ENCODE results near the gene ST3GAL4. TPM values are rescaled to one million over a fixed set of nuclear protein-coding genes. Genes with fewer than 3 reads are reported as not detected.

The ST3GAL4 gene
- total RNA-seq, 4 donors from 2014 or later, result 3.4 to 12.4 (median 9.6) TPM

DNA sequence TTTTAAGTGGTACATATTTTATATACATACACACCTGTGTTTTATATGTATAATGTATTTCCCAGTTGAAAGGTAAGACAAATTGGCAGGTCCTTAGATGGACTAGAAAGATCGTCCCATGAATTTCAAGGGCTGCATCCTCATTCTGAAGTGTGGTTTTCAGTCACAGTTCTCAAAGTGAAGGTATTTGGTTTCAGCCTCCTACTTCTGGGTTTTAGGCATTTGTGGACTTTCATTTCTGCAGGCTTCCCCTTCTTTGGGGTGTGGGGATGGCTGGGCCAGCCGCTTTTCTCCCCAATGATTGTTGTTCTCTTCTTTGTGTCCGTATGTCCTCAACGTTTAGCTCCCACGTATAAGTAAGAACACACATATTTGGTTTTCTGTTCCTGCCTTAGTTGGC lies 41.7 kb upstream of the ST3GAL4 start:
- Histone ChIP-seq H3K27me3 (no peaks in the 10 kb centered on the region), H3K27ac (no peak overlapping the region), H3K36me3 (peaks cover 0 to 7% of the 10 kb centered on the region in 2 donors), H3K4me3 (no peak overlapping the region), H3K9me3 (no peaks in the 10 kb centered on the region), H3K4me1 (peaks cover 24 to 26% of the 10 kb centered on the region in 2 donors)
- ATAC-seq (no peak), DNase-seq (no peak)
- intact Hi-C loops (cut with DNase I; ENCODE audit: low total_unique reads), result loop anchor here (10.0 kb wide), 1 partner anchor 681 kb away; no protein-coding TSS in a partner anchor
- no peak for TF ChIP-seq POLR2A (IDR thresholded peaks at IDR 0.05)
- in situ Hi-C loops (cut with MboI; ENCODE audit: low sequenced_read_pairs in 4 of 4), result loop anchor here (10.0 to 25.0 kb wide), 3 partner anchors 161 to 173 kb away; no protein-coding TSS in a partner anchor

DNA sequence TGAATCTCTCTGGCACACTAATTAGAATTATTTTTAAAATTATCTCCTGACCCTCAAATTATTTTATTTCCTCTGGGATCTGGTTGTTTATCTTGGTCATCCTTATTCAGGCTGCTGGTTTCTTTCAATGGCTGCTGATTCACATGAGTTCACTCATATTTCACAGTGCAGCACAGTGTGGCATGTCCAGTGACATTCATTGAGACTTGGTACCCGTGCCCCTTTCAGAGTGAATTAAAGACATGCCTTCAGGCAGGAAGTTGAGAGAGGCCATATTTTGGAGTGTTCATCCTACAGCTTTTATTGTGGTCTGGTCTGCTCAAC lies 38.1 kb upstream of the ST3GAL4 start:
- intact Hi-C loops (cut with DNase I; ENCODE audit: low total_unique reads) (loop anchor here (10.0 kb wide), 1 partner anchor 677 kb away; no protein-coding TSS in a partner anchor), in situ Hi-C loops (cut with MboI; ENCODE audit: low sequenced_read_pairs in 4 of 4) (loop anchor here (10.0 to 25.0 kb wide), 3 partner anchors 157 to 170 kb away; no protein-coding TSS in a partner anchor)
- H3K4me1 ChIP-seq, result peaks cover 26 to 28% of the 10 kb centered on the region in 2 donors
- no peak overlapping the region for H3K4me3 ChIP-seq
- TF ChIP-seq POLR2A (IDR thresholded peaks at IDR 0.05), result no peak
- TF ChIP-seq, protein P1, sequence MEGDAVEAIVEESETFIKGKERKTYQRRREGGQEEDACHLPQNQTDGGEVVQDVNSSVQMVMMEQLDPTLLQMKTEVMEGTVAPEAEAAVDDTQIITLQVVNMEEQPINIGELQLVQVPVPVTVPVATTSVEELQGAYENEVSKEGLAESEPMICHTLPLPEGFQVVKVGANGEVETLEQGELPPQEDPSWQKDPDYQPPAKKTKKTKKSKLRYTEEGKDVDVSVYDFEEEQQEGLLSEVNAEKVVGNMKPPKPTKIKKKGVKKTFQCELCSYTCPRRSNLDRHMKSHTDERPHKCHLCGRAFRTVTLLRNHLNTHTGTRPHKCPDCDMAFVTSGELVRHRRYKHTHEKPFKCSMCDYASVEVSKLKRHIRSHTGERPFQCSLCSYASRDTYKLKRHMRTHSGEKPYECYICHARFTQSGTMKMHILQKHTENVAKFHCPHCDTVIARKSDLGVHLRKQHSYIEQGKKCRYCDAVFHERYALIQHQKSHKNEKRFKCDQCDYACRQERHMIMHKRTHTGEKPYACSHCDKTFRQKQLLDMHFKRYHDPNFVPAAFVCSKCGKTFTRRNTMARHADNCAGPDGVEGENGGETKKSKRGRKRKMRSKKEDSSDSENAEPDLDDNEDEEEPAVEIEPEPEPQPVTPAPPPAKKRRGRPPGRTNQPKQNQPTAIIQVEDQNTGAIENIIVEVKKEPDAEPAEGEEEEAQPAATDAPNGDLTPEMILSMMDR (IDR thresholded peaks at IDR 0.05 in 4 of 5, conservative IDR thresholded peaks at IDR 0.05 in 1 of 5), result no peak
- no peak for DNase-seq
- peaks cover 0 to 7% of the 10 kb centered on the region in 2 donors for H3K36me3 ChIP-seq
- H3K27me3 ChIP-seq, result no peaks in the 10 kb centered on the region
- ATAC-seq, result no peak
- H3K9me3 ChIP-seq, result no peaks in the 10 kb centered on the region
- H3K27ac ChIP-seq, result peak overlapping the region; percentile 70 to 84 (median 82)

DNA sequence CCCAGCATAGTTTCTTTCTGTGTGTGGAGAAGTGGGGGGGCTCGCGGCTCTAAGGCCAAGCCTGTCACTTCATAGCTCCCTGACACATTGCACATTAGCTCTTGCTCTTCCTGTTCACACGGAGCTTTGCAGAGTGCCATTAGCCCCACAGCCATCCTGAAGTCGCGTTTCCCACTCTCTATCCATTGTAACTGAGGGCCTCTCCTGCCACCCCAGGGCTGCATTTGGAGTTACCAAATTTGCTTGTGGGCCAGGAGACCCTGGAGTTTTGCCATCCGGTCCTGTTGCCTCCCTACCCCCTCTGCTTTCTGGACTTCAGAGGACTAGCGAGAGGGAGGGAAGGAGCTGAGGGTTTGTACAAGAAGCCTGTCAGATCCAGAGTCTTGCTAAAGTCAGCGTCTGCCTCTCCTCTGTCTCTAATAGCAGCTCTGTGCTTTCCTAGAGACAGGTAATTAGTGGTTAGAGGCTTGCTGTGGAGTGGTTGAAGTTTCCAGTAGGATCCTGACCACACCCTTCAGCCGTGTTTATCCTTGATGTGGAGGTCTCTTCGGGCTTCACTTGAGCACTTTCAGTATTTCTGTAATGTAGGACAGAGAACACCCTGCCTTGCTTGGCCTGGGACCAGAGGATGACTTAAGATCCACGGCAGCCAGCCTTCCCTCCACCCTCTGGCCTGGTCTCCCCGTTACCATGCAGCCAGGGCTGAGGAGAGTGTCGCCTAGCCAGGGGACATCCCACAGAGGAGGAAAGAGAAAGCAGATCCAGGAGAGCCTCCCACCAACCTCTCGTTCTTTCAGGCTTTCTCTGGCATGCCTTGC lies 37.5 kb upstream of the ST3GAL4 start:
- H3K4me3 ChIP-seq, result peak overlapping the region; percentile 9 to 41 (median 32)
- peak overlapping the region; percentile 70 to 84 (median 82) for H3K27ac ChIP-seq
- ATAC-seq (peak; percentile 89 to 92), DNase-seq (peak; percentile 71 to 84)
- in situ Hi-C loops (cut with MboI; ENCODE audit: low sequenced_read_pairs in 4 of 4), result loop anchor here (10.0 to 25.0 kb wide), 3 partner anchors 157 to 169 kb away; no protein-coding TSS in a partner anchor
- H3K4me1 ChIP-seq, result peaks cover 26 to 28% of the 10 kb centered on the region in 2 donors
- H3K27me3 ChIP-seq, result no peaks in the 10 kb centered on the region
- H3K36me3 ChIP-seq, result peaks cover 0 to 7% of the 10 kb centered on the region in 2 donors
- no peak for TF ChIP-seq POLR2A (IDR thresholded peaks at IDR 0.05)
- TF ChIP-seq, protein P1 (IDR thresholded peaks at IDR 0.05 in 4 of 5, conservative IDR thresholded peaks at IDR 0.05 in 1 of 5), result no peak
- intact Hi-C loops (cut with DNase I; ENCODE audit: low total_unique reads), result loop anchor here (1.0 to 10.0 kb wide), 2 partner anchors 98 to 677 kb away; no protein-coding TSS in a partner anchor
- H3K9me3 ChIP-seq, result no peaks in the 10 kb centered on the region

DNA sequence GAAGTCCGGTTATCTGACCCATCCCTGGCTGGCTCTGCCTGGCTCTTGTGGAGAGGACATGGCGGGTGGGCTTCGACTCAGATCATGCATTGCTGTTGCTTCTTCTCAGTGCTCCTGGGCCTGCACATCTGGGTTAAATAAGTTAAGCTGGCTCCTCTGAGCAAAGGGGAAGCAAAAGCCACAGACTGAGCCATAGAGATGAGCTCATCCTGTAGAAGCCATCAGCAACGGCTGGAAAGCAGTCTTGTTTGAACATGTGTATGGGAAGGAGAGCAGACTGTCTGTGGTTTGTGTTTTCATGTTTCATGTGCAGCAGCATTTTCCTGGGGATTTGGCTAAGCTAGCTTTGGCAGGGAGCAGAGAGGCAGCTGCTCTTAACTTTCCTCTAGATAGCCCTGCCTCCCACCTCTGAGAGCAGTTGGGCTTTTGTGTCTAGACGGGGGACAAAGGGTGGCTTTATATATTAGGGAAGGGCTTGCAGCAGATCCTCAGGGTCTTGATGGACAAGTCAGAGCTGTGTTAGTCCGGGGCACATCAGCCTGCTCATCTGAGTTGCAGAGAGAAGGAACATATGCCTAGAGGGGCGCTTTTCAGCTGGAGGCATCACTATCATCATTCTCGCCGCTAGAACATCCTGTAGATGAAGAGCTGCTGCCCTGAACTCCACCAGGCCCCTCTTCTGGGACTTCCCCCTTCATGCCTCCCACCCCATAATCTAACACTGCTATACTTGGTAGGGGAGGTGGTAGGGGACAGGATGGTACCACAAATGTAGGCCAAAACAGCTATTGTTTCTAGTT lies 36.7 kb upstream of the ST3GAL4 start:
- H3K4me1 ChIP-seq, result peaks cover 26 to 28% of the 10 kb centered on the region in 2 donors
- TF ChIP-seq, protein P1 (IDR thresholded peaks at IDR 0.05 in 4 of 5, conservative IDR thresholded peaks at IDR 0.05 in 1 of 5), result no peak
- TF ChIP-seq POLR2A (IDR thresholded peaks at IDR 0.05), result no peak
- in situ Hi-C loops (cut with MboI; ENCODE audit: low sequenced_read_pairs in 4 of 4) (loop anchor here (10.0 to 25.0 kb wide), 3 partner anchors 156 to 169 kb away; no protein-coding TSS in a partner anchor), intact Hi-C loops (cut with DNase I; ENCODE audit: low total_unique reads) (loop anchor here (1.0 to 10.0 kb wide), 2 partner anchors 98 to 676 kb away; no protein-coding TSS in a partner anchor)
- peaks cover 0 to 7% of the 10 kb centered on the region in 2 donors for H3K36me3 ChIP-seq
- DNase-seq (no peak), ATAC-seq (peak; percentile 49 to 62)
- peak overlapping the region; percentile 9 to 41 (median 32) for H3K4me3 ChIP-seq
- peak overlapping the region; percentile 70 to 84 (median 82) for H3K27ac ChIP-seq
- no peaks in the 10 kb centered on the region for H3K27me3 ChIP-seq
- no peaks in the 10 kb centered on the region for H3K9me3 ChIP-seq

Data from gastrocnemius medialis (tissue), 4 donors.